IMR-90 (cell line): Measurements from ENCODE around the gene KDM2B.

Experiments used
- BHLHE40 ChIP-seq: fragments of 150-350 bp; IDR thresholded peaks from 2 replicates; pipeline ENCODE4 v1.6.1; 2016; ENCODE audit warnings: mild to moderate bottlenecking, low read depth, low read length
- CEBPB ChIP-seq: IDR thresholded peaks from 2 replicates; pipeline ENCODE4 v1.6.1; 2012; ENCODE audit warnings: low read depth, low read length, improper control_type of control experiment
- FOS ChIP-seq: fragments of 150-350 bp; IDR thresholded peaks from 2 replicates; pipeline ENCODE4 v1.6.1; 2016; ENCODE audit warnings: low read depth, low read length
- MAZ ChIP-seq: IDR thresholded peaks from 2 replicates; pipeline ENCODE4 v1.6.1; 2012; ENCODE audit warnings: low read depth, mild to moderate bottlenecking, low read length, improper control_type of control experiment, moderate library complexity, borderline replicate concordance
- MXI1 ChIP-seq: IDR thresholded peaks from 2 replicates; pipeline ENCODE4 v1.6.1; 2012; ENCODE audit warnings: low read depth, mild to moderate bottlenecking, low read length, moderate library complexity, borderline replicate concordance
- POLR2A ChIP-seq: IDR thresholded peaks from 2 replicates; pipeline ENCODE4 v1.6.1; 2012; ENCODE audit warnings: mild to moderate bottlenecking, low read depth, low read length
- RFX5 ChIP-seq: IDR thresholded peaks from 2 replicates; pipeline ENCODE4 v1.8.0; 2012; ENCODE audit warnings: low read depth, mild to moderate bottlenecking, low read length, moderate library complexity
- SMC3 ChIP-seq: fragments of 150-350 bp; IDR thresholded peaks from 2 replicates; pipeline ENCODE4 v1.6.1; 2016; ENCODE audit warnings: low read depth, mild to moderate bottlenecking, antibody characterized with exemption, low read length, moderate library complexity
- TF ChIP-seq, protein P1 (sequence below): conservative IDR thresholded peaks from 2 replicates; pipeline ENCODE4 v1.5.1; 2012; ENCODE audit warnings: mild to moderate bottlenecking, low read depth, low read length, improper control_type of control experiment

DNA sequence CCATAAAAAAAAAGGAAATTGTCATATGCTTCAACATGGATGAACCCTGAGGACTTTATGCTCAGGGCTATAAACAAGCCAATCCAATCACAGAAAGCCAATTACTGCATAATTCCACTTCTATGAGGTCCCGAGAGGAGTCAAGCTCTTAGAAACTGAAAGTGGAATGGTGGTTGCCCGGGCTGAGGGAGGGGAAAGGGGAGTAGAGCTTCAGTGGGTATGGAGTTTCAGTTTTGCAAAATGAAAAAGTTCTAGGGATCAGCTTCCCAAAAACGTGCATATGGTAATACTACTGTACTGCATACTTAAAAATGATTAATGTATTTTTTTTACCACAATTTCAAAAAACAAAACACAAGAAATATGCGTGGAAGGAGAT lies 128.9 kb downstream of the KDM2B start:
- TF ChIP-seq, protein P1, sequence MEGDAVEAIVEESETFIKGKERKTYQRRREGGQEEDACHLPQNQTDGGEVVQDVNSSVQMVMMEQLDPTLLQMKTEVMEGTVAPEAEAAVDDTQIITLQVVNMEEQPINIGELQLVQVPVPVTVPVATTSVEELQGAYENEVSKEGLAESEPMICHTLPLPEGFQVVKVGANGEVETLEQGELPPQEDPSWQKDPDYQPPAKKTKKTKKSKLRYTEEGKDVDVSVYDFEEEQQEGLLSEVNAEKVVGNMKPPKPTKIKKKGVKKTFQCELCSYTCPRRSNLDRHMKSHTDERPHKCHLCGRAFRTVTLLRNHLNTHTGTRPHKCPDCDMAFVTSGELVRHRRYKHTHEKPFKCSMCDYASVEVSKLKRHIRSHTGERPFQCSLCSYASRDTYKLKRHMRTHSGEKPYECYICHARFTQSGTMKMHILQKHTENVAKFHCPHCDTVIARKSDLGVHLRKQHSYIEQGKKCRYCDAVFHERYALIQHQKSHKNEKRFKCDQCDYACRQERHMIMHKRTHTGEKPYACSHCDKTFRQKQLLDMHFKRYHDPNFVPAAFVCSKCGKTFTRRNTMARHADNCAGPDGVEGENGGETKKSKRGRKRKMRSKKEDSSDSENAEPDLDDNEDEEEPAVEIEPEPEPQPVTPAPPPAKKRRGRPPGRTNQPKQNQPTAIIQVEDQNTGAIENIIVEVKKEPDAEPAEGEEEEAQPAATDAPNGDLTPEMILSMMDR, result no peak
- TF ChIP-seq MAZ (no peak), CEBPB (no peak), RFX5 (no peak), FOS (no peak), MXI1 (no peak), POLR2A (no peak), BHLHE40 (no peak), SMC3 (no peak)
